HUES64 (cell line): ENCODE results near the gene FAM50B.

ENCODE experiments used
- H3K27ac ChIP-seq: 2 replicates; pipeline ENCODE4 v1.7.0; 2013; ENCODE audit warnings: low read depth, low read length, inconsistent platforms
- H3K27me3 ChIP-seq: 2 replicates; pipeline ENCODE4 v1.6.1; 2013; ENCODE audit warnings: mild to moderate bottlenecking, low read length; ENCODE audit not compliant: insufficient read depth
- H3K36me3 ChIP-seq: 2 replicates; pipeline ENCODE4 v1.6.1; 2013; ENCODE audit warnings: mild to moderate bottlenecking, low read length; ENCODE audit not compliant: insufficient read depth
- H3K4me1 ChIP-seq: 2 replicates; pipeline ENCODE4 v1.6.1; 2013; ENCODE audit warnings: mild to moderate bottlenecking, low read length, moderate library complexity; ENCODE audit not compliant: insufficient read depth
- H3K4me3 ChIP-seq: 2 replicates; pipeline ENCODE4 v1.5.1; 2013; ENCODE audit warnings: mild to moderate bottlenecking, low read length, moderate library complexity
- H3K9ac ChIP-seq: 2 replicates; pipeline ENCODE4 v1.6.1; 2013; ENCODE audit warnings: mild to moderate bottlenecking, low read depth, low read length
- H3K9me3 ChIP-seq: 2 replicates; pipeline ENCODE4 v1.6.1; 2013; ENCODE audit warnings: low read depth, low read length; ENCODE audit not compliant: insufficient read depth
- WGBS: fragments of 150-250, 120-280 bp; methylation state at CpG from one replicate; pipeline ENCODE4 v1.1.7; 2013; ENCODE audit warnings: missing lambda C conversion rate; 5-methylcytosine and 5-hydroxymethylcytosine counted together

Gene FAM50B

GRCh38 chr6:3808759-3809514 lies 40.2 kb upstream of the FAM50B start:
- no peaks in the 10 kb centered on the region for H3K9me3 ChIP-seq
- H3K27me3 ChIP-seq: no peaks in the 10 kb centered on the region
- H3K27ac ChIP-seq: no peak overlapping the region
- H3K4me1 ChIP-seq: no peaks in the 10 kb centered on the region; the same call in 1 of the 2 replicates
- no peak overlapping the region for H3K9ac ChIP-seq
- WGBS: 87% methylated on average over 6 of the region's 7 CpGs
- H3K4me3 ChIP-seq: no peak overlapping the region
- no peaks in the 10 kb centered on the region for H3K36me3 ChIP-seq

GRCh38 chr6:3809515-3809891 lies 39.7 kb upstream of the FAM50B start:
- Histone ChIP-seq H3K4me3 (no peak overlapping the region), H3K27ac (no peak overlapping the region), H3K4me1 (no peaks in the 10 kb centered on the region; the same call in 1 of the 2 replicates), H3K9me3 (no peaks in the 10 kb centered on the region), H3K27me3 (no peaks in the 10 kb centered on the region), H3K9ac (no peak overlapping the region), H3K36me3 (no peaks in the 10 kb centered on the region)
- WGBS: 100% methylated on average over 1 of the region's 1 CpG

- no peaks in the 10 kb centered on the region for H3K9me3 ChIP-seq
- WGBS: 93% methylated on average over 9 of the region's 9 CpGs
These were observed 39.2 kb upstream of the FAM50B start for GRCh38 chr6:3809982-3810381.

GRCh38 chr6:3811191-3811590 lies 38.0 kb upstream of the FAM50B start:
- Histone ChIP-seq H3K4me1 (no peaks in the 10 kb centered on the region; the same call in 1 of the 2 replicates), H3K36me3 (no peaks in the 10 kb centered on the region), H3K9ac (no peak overlapping the region), H3K27ac (no peak overlapping the region), H3K9me3 (no peaks in the 10 kb centered on the region), H3K4me3 (no peak overlapping the region), H3K27me3 (no peaks in the 10 kb centered on the region)
- 96% methylated on average over 2 of the region's 2 CpGs for WGBS

More at GRCh38 chr6:3809982-3810381, 39.2 kb upstream of the FAM50B start:
- Histone ChIP-seq H3K4me1 (no peaks in the 10 kb centered on the region; the same call in 1 of the 2 replicates), H3K36me3 (no peaks in the 10 kb centered on the region), H3K9ac (no peak overlapping the region), H3K4me3 (no peak overlapping the region), H3K27me3 (no peaks in the 10 kb centered on the region), H3K27ac (no peak overlapping the region)

GRCh38 chr6:3812596-3812995 lies 36.6 kb upstream of the FAM50B start:
- no peak overlapping the region for H3K9ac ChIP-seq
- no peaks in the 10 kb centered on the region for H3K9me3 ChIP-seq
- H3K4me3 ChIP-seq: no peak overlapping the region
- peaks cover under 1% of the 10 kb centered on the region for H3K4me1 ChIP-seq
- H3K27me3 ChIP-seq: no peaks in the 10 kb centered on the region
- no peaks in the 10 kb centered on the region for H3K36me3 ChIP-seq
- 90% methylated on average over 2 of the region's 3 CpGs for WGBS
- H3K27ac ChIP-seq: no peak overlapping the region

- Histone ChIP-seq H3K4me3 (no peak overlapping the region), H3K27ac (no peak overlapping the region), H3K9me3 (no peaks in the 10 kb centered on the region), H3K36me3 (no peaks in the 10 kb centered on the region), H3K27me3 (no peaks in the 10 kb centered on the region), H3K4me1 (peaks cover 6% of the 10 kb centered on the region), H3K9ac (no peak overlapping the region)
- WGBS: 75% methylated on average over 13 of the region's 13 CpGs
These were observed 35.9 kb upstream of the FAM50B start for GRCh38 chr6:3813150-3813780.

GRCh38 chr6:3813918-3814317 lies 35.3 kb upstream of the FAM50B start:
- 97% methylated on average over 15 of the region's 15 CpGs for WGBS
- Histone ChIP-seq H3K27me3 (no peaks in the 10 kb centered on the region), H3K4me3 (no peak overlapping the region), H3K36me3 (no peaks in the 10 kb centered on the region), H3K9ac (no peak overlapping the region), H3K4me1 (peaks cover 6% of the 10 kb centered on the region; the same call in 1 of the 2 replicates), H3K27ac (no peak overlapping the region), H3K9me3 (no peaks in the 10 kb centered on the region)

- Histone ChIP-seq H3K27me3 (no peaks in the 10 kb centered on the region), H3K27ac (no peak overlapping the region), H3K4me1 (peaks cover 6% of the 10 kb centered on the region; the same call in 1 of the 2 replicates), H3K9ac (no peak overlapping the region), H3K9me3 (no peaks in the 10 kb centered on the region), H3K36me3 (no peaks in the 10 kb centered on the region), H3K4me3 (no peak overlapping the region)
- 91% methylated on average over 2 of the region's 2 CpGs for WGBS
These were observed 34.6 kb upstream of the FAM50B start for GRCh38 chr6:3814539-3814938.

GRCh38 chr6:3816251-3816650 lies 32.9 kb upstream of the FAM50B start:
- H3K9ac ChIP-seq: no peak overlapping the region
- H3K9me3 ChIP-seq: no peaks in the 10 kb centered on the region
- peaks cover 11% of the 10 kb centered on the region; the same call in 1 of the 2 replicates for H3K4me1 ChIP-seq
- H3K27ac ChIP-seq: no peak overlapping the region
- 97% methylated on average over 2 of the region's 2 CpGs for WGBS
- H3K36me3 ChIP-seq: no peaks in the 10 kb centered on the region
- H3K4me3 ChIP-seq: no peak overlapping the region
- no peaks in the 10 kb centered on the region; the same call in 1 of the 2 replicates for H3K27me3 ChIP-seq

GRCh38 chr6:3819161-3820110 lies 29.7 kb upstream of the FAM50B start:
- peaks cover 11% of the 10 kb centered on the region; the same call in 1 of the 2 replicates for H3K4me1 ChIP-seq
- H3K9ac ChIP-seq: no peak overlapping the region
- no peaks in the 10 kb centered on the region; the same call in 1 of the 2 replicates for H3K27me3 ChIP-seq
- no peak overlapping the region for H3K4me3 ChIP-seq
- H3K27ac ChIP-seq: no peak overlapping the region
- no peaks in the 10 kb centered on the region for H3K9me3 ChIP-seq
- WGBS: 94% methylated on average over 12 of the region's 12 CpGs
- no peaks in the 10 kb centered on the region for H3K36me3 ChIP-seq
